K562 (cell line): ENCODE measurements around the gene NMT1. TPM values are rescaled to one million over a fixed set of nuclear protein-coding genes. Genes with fewer than 3 reads are reported as not detected.

Experiments used
- ATAC-seq: fragments of 200-7000 bp; cut with Tn5 transposase; 3 replicates; pipeline ENCODE4 v1.9.1; 2020; ENCODE audit warnings: moderate library complexity
- BruUV-seq: library from RNA; stranded (reverse); fragments of 400-500 nt; replicated peaks from 2 replicates; lab custom pipeline; 2021; lab: Mats Ljungman, UMichigan
- CTCF ChIA-PET: fragments of 300-600 bp; formaldehyde crosslinking; extraction: SDS; loops from one replicate; lab custom pipeline; 2021; ENCODE audit warnings: low intra/inter-chr PET ratio; lab: Yijun Ruan, JAX
- POLR2A ChIA-PET: fragments of 300-600, 350-650 bp; sonication (Branson Sonifier 250); formaldehyde crosslinking; extraction: SDS; loops from one replicate; lab custom pipeline; 2021; ENCODE audit warnings: antibody characterized with exemption, inconsistent platforms; lab: Yijun Ruan, JAX
- DNase-seq, 4 experiments: peaks; one replicate each; pipeline versions ENCODE4 v3.0.0 to v3.0.0-alpha.2; 2011 to 2018; ENCODE audit warnings: low spot score in 3 of 4, mixed read lengths in 3 of 4; ENCODE audit errors: extremely low read depth in 1 of 4
- FAIRE-seq: peaks from 2 replicates; lab custom pipeline; 2011; peaks lifted over from hg19 to GRCh38; lab: Jason Lieb, UNC
- H2AFZ ChIP-seq: 2 replicates; pipeline ENCODE4 v1.6.0; 2011; ENCODE audit warnings: low read depth, low read length, control low read depth, inconsistent platforms
- H3K27ac ChIP-seq: fragments of 200-600 bp; 3 replicates; pipeline ENCODE4 v1.8.0; 2011; ENCODE audit warnings: low read depth, mild to moderate bottlenecking, control low read depth, inconsistent platforms, low read length, moderate library complexity, mixed read lengths; ENCODE audit errors: extremely low read depth
- H3K27me3 ChIP-seq, 2 experiments: fragments of 300-600 bp in 1 of 2; 2 replicates in 1 of 2; 3 replicates in 1 of 2; pipeline versions ENCODE4 v1.6.0 to v1.8.0; 2011; ENCODE audit warnings: inconsistent platforms in 2 of 2, low read length in 2 of 2, mild to moderate bottlenecking in 1 of 2, mixed read lengths in 1 of 2, moderate library complexity in 1 of 2; ENCODE audit not compliant: control insufficient read depth in 2 of 2, insufficient read depth in 2 of 2
- H3K36me3 ChIP-seq: fragments of 300-600 bp; 3 replicates; pipeline ENCODE4 v1.8.0; 2011; ENCODE audit warnings: mild to moderate bottlenecking, low read length, inconsistent platforms; ENCODE audit not compliant: control insufficient read depth, insufficient read depth
- H3K4me1 ChIP-seq, 2 experiments: fragments of 200-600 bp in 1 of 2; replicated peaks in 1 of 2; 2 replicates in 1 of 2; 3 replicates in 1 of 2; pipeline versions ENCODE4 v1.5.1 to v1.8.0; 2011; ENCODE audit warnings: inconsistent platforms in 2 of 2, low read length in 2 of 2, mild to moderate bottlenecking in 1 of 2, mixed read lengths in 1 of 2, moderate library complexity in 1 of 2; ENCODE audit not compliant: control insufficient read depth in 2 of 2, insufficient read depth in 2 of 2
- H3K4me2 ChIP-seq: 2 replicates; pipeline ENCODE4 v1.6.1; 2011; ENCODE audit warnings: low read length, control low read depth, inconsistent platforms, mixed read lengths; ENCODE audit not compliant: insufficient read depth
- H3K4me3 ChIP-seq: fragments of 200-600 bp; sonication (generic), shearing (Covaris generic); 2 replicates; pipeline ENCODE4 v1.5.1; 2016; ENCODE audit warnings: control low read depth, inconsistent platforms
- H3K79me2 ChIP-seq: fragments of 200-600 bp; 3 replicates; pipeline ENCODE4 v1.8.0; 2011; ENCODE audit warnings: low read length, inconsistent platforms; ENCODE audit not compliant: control insufficient read depth, insufficient read depth
- H3K9ac ChIP-seq, 2 experiments: 2 replicates each; pipeline versions ENCODE4 v1.6.0 to v1.6.1; 2011; ENCODE audit warnings: low read depth in 2 of 2, low read length in 2 of 2, control low read depth in 1 of 2, inconsistent platforms in 1 of 2, mild to moderate bottlenecking in 1 of 2, mixed read lengths in 1 of 2; ENCODE audit not compliant: insufficient read depth in 1 of 2
- H3K9me1 ChIP-seq: one replicate; pipeline ENCODE4 v1.6.0; 2011; ENCODE audit warnings: inconsistent platforms, mild to moderate bottlenecking, low read length, moderate library complexity; ENCODE audit not compliant: control insufficient read depth, insufficient read depth
- H3K9me3 ChIP-seq: replicated peaks from 2 replicates; pipeline ENCODE4 v1.5.1; 2011; ENCODE audit warnings: low read depth, low read length, inconsistent platforms; ENCODE audit not compliant: control insufficient read depth, insufficient read depth
- H4K20me1 ChIP-seq: replicated peaks from 2 replicates; pipeline ENCODE4 v1.6.1; 2011; ENCODE audit warnings: low read length, inconsistent platforms, mixed read lengths; ENCODE audit not compliant: control insufficient read depth, insufficient read depth
- DPF2 ChIP-seq: fragments of 450-650 bp; IDR thresholded peaks from 2 replicates; pipeline ENCODE4 v1.6.1; 2016
- ELF4 ChIP-seq: fragments of 450-650 bp; formaldehyde crosslinking; IDR thresholded peaks from 2 replicates; pipeline ENCODE4 v1.4.0; 2022; ENCODE audit warnings: missing genetic modification characterization
- MNT ChIP-seq, 2 experiments: fragments of 450-650 bp; conservative IDR thresholded peaks; 2 replicates each; pipeline ENCODE4 v1.6.1; 2017; ENCODE audit warnings: mild to moderate bottlenecking in 2 of 2, moderate library complexity in 2 of 2
- REST ChIP-seq, 2 experiments: fragments of 450-650 bp; formaldehyde crosslinking in 1 of 2; IDR thresholded peaks; 2 replicates each; pipeline versions ENCODE4 v1.4.0 to v1.6.1; 2014 to 2020; ENCODE audit warnings: mild to moderate bottlenecking in 2 of 2, borderline replicate concordance in 1 of 2, low read depth in 1 of 2
- SIN3B ChIP-seq: fragments of 450-650 bp; IDR thresholded peaks from 2 replicates; pipeline ENCODE4 v1.6.1; 2017; ENCODE audit warnings: low read depth, mild to moderate bottlenecking, moderate library complexity
- THRAP3 ChIP-seq: fragments of 450-650 bp; IDR thresholded peaks from 2 replicates; pipeline ENCODE4 v1.6.1; 2016; ENCODE audit warnings: mild to moderate bottlenecking, inconsistent platforms, borderline replicate concordance
- WGBS: fragments of 100-300 bp; shearing (Covaris generic); methylation state at CpG from one replicate; pipeline ENCODE4 v1.1.6; 2016; ENCODE audit warnings: low coverage, mixed read lengths; ENCODE audit not compliant: insufficient coverage; ENCODE audit errors: missing lambda C conversion rate; 5-methylcytosine and 5-hydroxymethylcytosine counted together
- in situ Hi-C: fragments of 300-500 bp; cut with MboI; formaldehyde crosslinking; loops from 4 replicates; pipeline ENCODE4 v1.15.0; 2018; ENCODE audit warnings: inconsistent platforms, mixed read lengths
- intact Hi-C: fragments of 100-400 bp; cut with micrococcal nuclease; formaldehyde crosslinking; loops from 2 replicates; pipeline ENCODE4 v1.14.2; 2022
- polyA plus RNA-seq, 8 experiments: library from polyadenylated mRNA; depleted of rRNA in 4 of 8; stranded (reverse) in 5 of 8; unstranded in 3 of 8; fragments of >200 nt; fragmentation: Nextera tagmentation in 2 of 8; fragmentation: Illumina TruSeq in 1 of 8; extraction: Ambion mirVana in 2 of 8; extraction: Trizol in 1 of 8; gene quantifications; 2 replicates each; pipeline versions ENCODE4 v1.2.1 to v1.2.3, GENCODE V29; 2011 to 2014; ENCODE audit warnings: inconsistent platforms in 1 of 8, missing spikeins in 1 of 8
- total RNA-seq, 7 experiments: library from RNA; depleted of rRNA in 6 of 7; stranded (reverse); fragments of >200 nt in 6 of 7; fragmentation: Illumina TruSeq in 2 of 7; extraction: Trizol in 2 of 7; gene quantifications; 2 replicates each; pipeline versions ENCODE4 v1.2.1 to v1.2.3, GENCODE V29; 2011 to 2021; ENCODE audit warnings: low replicate concordance in 1 of 7

NMT1 gene
- total and polyA plus RNA-seq, 9 of the 15 experiments (the other 6 are each of a cell fraction or from before 2014, with no cell fraction given), result 86.7 to 569 (median 213) TPM

DNA sequence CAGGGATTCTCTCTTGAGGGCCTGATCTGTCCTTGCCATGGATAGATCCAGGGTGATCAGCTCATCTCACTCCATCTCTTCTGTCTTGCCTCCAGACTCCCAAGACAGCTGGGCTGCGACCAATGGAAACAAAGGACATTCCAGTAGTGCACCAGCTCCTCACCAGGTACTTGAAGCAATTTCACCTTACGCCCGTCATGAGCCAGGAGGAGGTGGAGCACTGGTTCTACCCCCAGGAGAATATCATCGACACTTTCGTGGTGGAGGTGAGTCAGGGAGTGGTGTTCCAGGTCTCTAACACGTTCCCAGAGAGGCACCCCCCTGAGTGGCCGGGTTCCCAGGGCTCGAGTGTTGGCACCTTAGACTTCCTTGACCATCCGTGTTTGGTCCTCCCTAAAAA lies 41.7 kb downstream of the NMT1 start:
- 94% methylated on average over 8 of the region's 9 CpGs for WGBS
- H3K4me2 ChIP-seq, result no peak overlapping the region
- no peaks in the 10 kb centered on the region for H3K4me1 ChIP-seq
- no peaks in the 10 kb centered on the region for H3K9me1 ChIP-seq
- H3K4me3 ChIP-seq, result no peak overlapping the region
- in situ Hi-C loops (no loop called here), intact Hi-C loops (no loop called here)
- ChIA-PET POLR2A (interaction anchor here (0.5 to 1.8 kb wide), 3 partner anchors 9 to 81 kb away, joined by 3 to 5 read pairs (median 3); no protein-coding TSS in a partner anchor), CTCF (no interaction called here)
- H3K9me3 ChIP-seq, result no peaks in the 10 kb centered on the region
- BruUV-seq, result no TSS peak
- no peak overlapping the region for H3K27ac ChIP-seq
- no peak for TF ChIP-seq SIN3B
- no peak for TF ChIP-seq THRAP3
- no peak for TF ChIP-seq REST (IDR thresholded peaks at IDR 0.05; ENCODE audit: borderline replicate concordance)
- no peak for TF ChIP-seq REST (CRISPR knock-in tag; IDR thresholded peaks at IDR 0.05; ENCODE audit: low read depth)
- no peak for TF ChIP-seq ELF4
- TF ChIP-seq DPF2, result no peak
- TF ChIP-seq MNT (conservative IDR thresholded peaks at IDR 0.05), result no peak
- H3K27me3 ChIP-seq, result no peaks in the 10 kb centered on the region
- DNase-seq (no peak), FAIRE-seq (no peak), ATAC-seq (no peak)
- H3K9ac ChIP-seq, result no peak overlapping the region
- H2AFZ ChIP-seq, result no peak overlapping the region
- peaks cover 10% of the 10 kb centered on the region for H4K20me1 ChIP-seq
- H3K79me2 ChIP-seq, result no peaks in the 10 kb centered on the region
- peaks cover 94% of the 10 kb centered on the region for H3K36me3 ChIP-seq
